ENCODE results near the gene TAF10.

DNA sequence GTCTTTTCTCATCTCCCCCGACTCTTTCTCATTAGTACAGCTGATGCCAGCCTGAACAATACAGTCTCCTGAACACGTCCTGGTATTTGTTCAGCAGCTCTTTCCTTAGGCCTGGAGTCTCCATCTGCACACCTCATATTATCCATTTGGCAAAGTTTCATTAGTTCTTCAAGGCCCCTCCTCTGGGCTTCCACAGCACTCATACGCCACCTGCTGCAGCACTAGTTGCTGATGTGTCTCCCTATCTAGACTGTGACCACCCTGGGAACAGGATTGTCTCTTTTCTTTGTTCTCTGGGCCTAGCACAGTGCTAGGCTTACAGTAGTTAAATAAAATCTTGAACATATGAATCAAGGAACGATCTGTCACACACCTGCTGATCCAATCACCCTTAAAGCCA is 26.4 kb upstream of the TAF10 start:
- TF ChIP-seq, protein P1, sequence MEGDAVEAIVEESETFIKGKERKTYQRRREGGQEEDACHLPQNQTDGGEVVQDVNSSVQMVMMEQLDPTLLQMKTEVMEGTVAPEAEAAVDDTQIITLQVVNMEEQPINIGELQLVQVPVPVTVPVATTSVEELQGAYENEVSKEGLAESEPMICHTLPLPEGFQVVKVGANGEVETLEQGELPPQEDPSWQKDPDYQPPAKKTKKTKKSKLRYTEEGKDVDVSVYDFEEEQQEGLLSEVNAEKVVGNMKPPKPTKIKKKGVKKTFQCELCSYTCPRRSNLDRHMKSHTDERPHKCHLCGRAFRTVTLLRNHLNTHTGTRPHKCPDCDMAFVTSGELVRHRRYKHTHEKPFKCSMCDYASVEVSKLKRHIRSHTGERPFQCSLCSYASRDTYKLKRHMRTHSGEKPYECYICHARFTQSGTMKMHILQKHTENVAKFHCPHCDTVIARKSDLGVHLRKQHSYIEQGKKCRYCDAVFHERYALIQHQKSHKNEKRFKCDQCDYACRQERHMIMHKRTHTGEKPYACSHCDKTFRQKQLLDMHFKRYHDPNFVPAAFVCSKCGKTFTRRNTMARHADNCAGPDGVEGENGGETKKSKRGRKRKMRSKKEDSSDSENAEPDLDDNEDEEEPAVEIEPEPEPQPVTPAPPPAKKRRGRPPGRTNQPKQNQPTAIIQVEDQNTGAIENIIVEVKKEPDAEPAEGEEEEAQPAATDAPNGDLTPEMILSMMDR (IDR thresholded peaks at IDR 0.05) = no peak
- TF ChIP-seq MXI1 (IDR thresholded peaks at IDR 0.05; ENCODE audit: low read depth, low read length) = no peak
- TF ChIP-seq PBX3 (IDR thresholded peaks at IDR 0.05) = no peak

Data from SK-N-SH (cell line).